GM10266 (cell line): Measurements from ENCODE around the gene RBMY1B.
"Not testable (repeated sequence)": the region's sequence is repeated elsewhere in the genome, so short reads cannot be mapped to it uniquely, and the experiment has no call there.

ENCODE experiments used
- DNase-seq: peaks from one replicate; pipeline ENCODE4 v3.0.0; 2012; ENCODE audit errors: extremely low spot score
- CTCF ChIP-seq: IDR thresholded peaks from 2 replicates; pipeline ENCODE4 v1.5.1; 2012; ENCODE audit warnings: mild to moderate bottlenecking, low read depth; ENCODE audit not compliant: control insufficient read depth, insufficient read depth; ENCODE audit errors: missing control alignments

Gene RBMY1B

GRCh38 chrY:21511038-21511437, at the start of gene RBMY1B:
Gene RBMY1B (plus strand): TSS chrY:21511338. CDS start chrY:21513351, 2,013 bp downstream.
- DNase-seq, result not testable (repeated sequence)

GRCh38 chrY:21462915-21463314, 48.2 kb upstream of the RBMY1B start:
- not testable (repeated sequence) for DNase-seq

- TF ChIP-seq CTCF, result no peak
- no peak for DNase-seq
These were observed 28.2 kb upstream of the RBMY1B start for GRCh38 chrY:21482967-21483366.

- DNase-seq, result not testable (repeated sequence)
These were observed 23.4 kb downstream of the RBMY1B start, which contains the start of gene RBMY1A1 for GRCh38 chrY:21534579-21534978. Gene RBMY1A1 (plus strand): TSS chrY:21534879. CDS start chrY:21536892, 2,013 bp downstream.

- not testable (repeated sequence) for DNase-seq
These were observed 48.3 kb downstream of the RBMY1B start for GRCh38 chrY:21559316-21559984.
